Adrenal gland (tissue), 12 donors: ENCODE results near the gene LAMTOR5. TPM values are rescaled to one million over a fixed set of nuclear protein-coding genes. Genes with fewer than 3 reads are reported as not detected.
"Not testable (repeated sequence)": the region's sequence is repeated elsewhere in the genome, so short reads cannot be mapped to it uniquely, and the experiment has no call there.

Experiments
- DNase-seq, 7 donors: peaks; one replicate each; pipeline ENCODE4 v3.0.0-alpha.2; 2019 to 2020
- H3K27ac ChIP-seq, 5 donors: fragments of 200-600 bp; sonication (generic) in 4 of 5; 1 replicate in 3 of 5; 2 replicates in 2 of 5; pipeline versions ENCODE4 v1.5.1 to v1.8.0; 2016 to 2020; ENCODE audit warnings: mild to moderate bottlenecking in 1 of 5
- H3K27me3 ChIP-seq: fragments of 200-600 bp; 2 replicates; pipeline ENCODE4 v1.8.0; 2021
- H3K36me3 ChIP-seq, 2 donors: fragments of 200-600 bp; replicated peaks in 1 of 2; 1 replicate in 1 of 2; 2 replicates in 1 of 2; pipeline versions ENCODE4 v1.5.1 to v1.8.0; 2018 to 2022
- H3K4me1 ChIP-seq, 2 donors: fragments of 200-600 bp; replicated peaks in 1 of 2; 1 replicate in 1 of 2; 2 replicates in 1 of 2; pipeline versions ENCODE4 v1.5.1 to v1.8.0; 2018 to 2021
- H3K4me3 ChIP-seq, 4 donors: fragments of 200-600 bp; sonication (generic) in 3 of 4; one replicate each; pipeline ENCODE4 v1.5.1; 2016 to 2018
- H3K9me3 ChIP-seq, 3 donors: fragments of 200-600 bp; sonication (generic) in 1 of 3; replicated peaks in 1 of 3; 1 replicate in 2 of 3; 2 replicates in 1 of 3; pipeline versions ENCODE4 v1.5.1 to v1.8.0; 2016 to 2021
- CTCF ChIP-seq, 6 experiments: fragments of 450-650 bp in 4 of 6; fragments of 200-600 bp in 2 of 6; sonication (generic) in 1 of 6; IDR thresholded peaks; 1 replicate in 5 of 6; 2 replicates in 1 of 6; pipeline versions ENCODE4 v1.5.1 to v1.8.0; 2016 to 2021; ENCODE audit warnings: antibody characterized with exemption in 6 of 6, mild to moderate bottlenecking in 2 of 6, moderate library complexity in 1 of 6
- POLR2A ChIP-seq, 2 donors: fragments of 450-650 bp; IDR thresholded peaks; one replicate each; pipeline ENCODE4 v1.6.1; 2017; ENCODE audit warnings: antibody characterized with exemption in 2 of 2, mild to moderate bottlenecking in 2 of 2, moderate library complexity in 1 of 2
- WGBS, 4 donors: extraction: QIAGEN DNeasy Blood & Tissue Kit in 2 of 4; methylation state at CpG; one replicate each; pipeline versions ENCODE4 v1.1.5 to v1.1.7; 2013 to 2017; 5-methylcytosine and 5-hydroxymethylcytosine counted together
- intact Hi-C, 2 donors: fragments of 100-400 bp; cut with DNase I; formaldehyde crosslinking; loops; one replicate each; pipeline versions ENCODE4 v1.14.1 to v1.15.0; 2022 to 2023
- polyA plus RNA-seq, 3 donors: library from polyadenylated mRNA; stranded (reverse); fragments of 200-250 nt in 2 of 3; fragments of 350-450 nt in 1 of 3; fragmentation: Illumina TruSeq in 1 of 3; extraction: RNeasy Lipid Tissue Mini Kit (QIAGEN cat#74804) in 1 of 3; gene quantifications; one replicate each; pipeline ENCODE4 v1.2.3, GENCODE V29; 2013 to 2014
- total RNA-seq, 9 donors: library from RNA; depleted of rRNA in 4 of 9; stranded (reverse); fragments of >200 nt in 4 of 9; fragments of 120-200 nt in 1 of 9; fragmentation: NEBNext Ultra II Directional in 1 of 9; extraction: Animal tissue kit (Norgen Biotek cat#: 25700) in 1 of 9; gene quantifications; one replicate each; pipeline versions ENCODE4 v1.1.0 to v1.2.4, GENCODE V29; 2013 to 2023
- donor health status: healthy with polysubstance abuse.
- donor health status: Bipolar disorder and iron deficiency.
- donor health status: DM: yes; HTN: yes; CAD: no.
- donor health status: DM: no; HTN: no; CAD: no.
- donor health status: DM: no; HTN: no; CAD: no.
- donor health status: DM: yes; HTN: yes; CAD: no.

The LAMTOR5 gene
- total and polyA plus RNA-seq, 12 donors: 81.3 to 299 (median 141) TPM

DNA sequence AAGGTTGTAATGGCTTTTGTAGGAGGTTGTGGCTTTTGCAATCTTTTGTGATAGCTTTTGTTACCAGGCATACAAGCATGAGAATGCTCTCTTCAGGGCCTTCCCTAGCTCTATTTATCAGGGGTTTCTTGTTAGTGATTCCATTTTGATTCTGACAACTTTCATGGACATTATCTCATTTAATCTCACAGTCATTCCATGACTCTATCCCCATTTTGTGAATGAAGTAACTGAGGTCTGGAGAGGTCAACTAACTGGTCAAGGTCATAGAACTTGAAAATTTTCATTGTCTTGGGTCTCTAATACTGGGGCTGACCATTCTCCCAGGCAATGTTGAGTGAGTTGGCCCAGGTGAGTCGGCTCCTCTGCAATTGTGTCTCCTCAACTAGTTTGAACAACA lies 11.2 kb upstream of the LAMTOR5 start:
- Histone ChIP-seq H3K36me3 (no peaks in the 10 kb centered on the region), H3K27ac (no peak overlapping the region), H3K27me3 (no peaks in the 10 kb centered on the region), H3K4me3 (no peak overlapping the region), H3K9me3 (no peaks in the 10 kb centered on the region), H3K4me1 (peaks cover 0 to 7% of the 10 kb centered on the region in 2 donors)
- 80 to 100% (median 90%) methylated on average over 1 of the region's 1 CpG for WGBS, 4 donors
- intact Hi-C loops: loop anchor here in 1 of 2 donors (10.0 kb wide), 1 partner anchor 76 kb away; no protein-coding TSS in a partner anchor
- TF ChIP-seq POLR2A (IDR thresholded peaks at IDR 0.05): no peak
- TF ChIP-seq CTCF (IDR thresholded peaks at IDR 0.05): no peak
- DNase-seq: no peak

DNA sequence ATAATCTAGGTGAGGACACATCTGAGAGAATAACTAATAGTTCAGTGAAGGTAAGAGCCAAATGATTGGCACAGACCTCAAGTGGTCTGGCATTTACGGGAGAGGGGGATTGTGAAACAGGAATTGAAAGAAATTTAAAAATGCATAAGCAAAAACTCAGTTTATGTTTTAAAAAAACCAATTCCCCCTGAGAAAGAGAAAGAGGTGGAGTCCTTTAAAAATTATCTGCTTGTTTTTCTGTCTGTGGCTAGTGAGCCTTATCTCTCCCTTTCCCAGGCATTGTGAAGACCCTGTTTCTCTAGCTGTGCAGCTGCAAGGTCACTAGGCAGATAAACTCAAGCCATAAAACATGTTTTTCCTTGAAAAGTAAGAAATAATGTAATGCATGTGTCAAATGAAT lies 5.6 kb upstream of the LAMTOR5 start:
- not testable (repeated sequence) for DNase-seq, H3K4me3 ChIP-seq, H3K4me1 ChIP-seq, H3K27me3 ChIP-seq, H3K9me3 ChIP-seq, H3K36me3 ChIP-seq
- peak overlapping the region in 1 of 5 donors; percentile 46 for H3K27ac ChIP-seq
- WGBS, 4 donors: 30 to 42% (median 37%) methylated on average over 1 of the region's 1 CpG
- intact Hi-C loops: loop anchor here (5.0 to 10.0 kb wide), 2 partner anchors 49 to 82 kb away; no protein-coding TSS in a partner anchor

- peaks cover 0 to 8% of the 10 kb centered on the region in 2 donors for H3K4me1 ChIP-seq
- H3K27me3 ChIP-seq: no peaks in the 10 kb centered on the region
- no peaks in the 10 kb centered on the region for H3K36me3 ChIP-seq
- TF ChIP-seq POLR2A (IDR thresholded peaks at IDR 0.05) (no peak), CTCF (IDR thresholded peaks at IDR 0.05) (peak; percentile 79 to 97 (median 91))
- H3K27ac ChIP-seq: peak overlapping the region in 2 of 5 donors; percentile 4 to 46
- no peak overlapping the region for H3K4me3 ChIP-seq
- DNase-seq: peak; percentile 78 to 93 (median 87)
- H3K9me3 ChIP-seq: no peaks in the 10 kb centered on the region
- 11 to 20% (median 15%) methylated on average over 4 of the region's 4 CpGs for WGBS, 4 donors
- intact Hi-C loops: loop anchor here (5.0 to 10.0 kb wide), 2 partner anchors 50 to 82 kb away; no protein-coding TSS in a partner anchor
Observed at GRCh38 chr1:110412576-110412975, 5.1 kb upstream of the LAMTOR5 start.

DNA sequence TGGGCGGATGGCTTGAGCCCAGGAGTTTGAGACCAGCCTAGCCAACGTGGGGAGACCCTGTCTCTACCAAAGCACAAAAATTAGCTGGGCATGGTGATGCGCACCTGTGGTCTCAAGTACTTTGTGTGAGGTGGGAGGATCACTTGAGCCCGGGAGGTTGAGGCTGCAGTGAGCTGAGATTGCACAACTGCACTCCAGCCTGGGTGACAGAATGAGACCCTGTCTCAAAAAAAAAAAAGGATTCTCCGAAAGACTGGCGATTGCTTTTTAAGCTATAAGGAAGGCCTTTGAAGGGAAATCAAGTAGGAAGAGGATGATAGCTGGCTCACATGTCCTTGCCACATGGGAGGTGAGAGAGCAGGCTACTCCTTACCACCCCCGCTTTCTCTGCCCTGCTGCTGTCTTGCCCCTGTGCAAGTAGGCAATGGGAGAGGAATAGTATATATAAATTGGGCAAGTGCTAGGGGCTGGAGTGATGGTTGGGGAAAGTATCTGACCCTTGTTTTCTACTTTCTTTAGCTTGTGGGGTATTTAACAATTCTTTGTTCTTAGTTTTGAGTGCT lies 3.8 kb upstream of the LAMTOR5 start:
- Histone ChIP-seq H3K36me3 (no peaks in the 10 kb centered on the region), H3K4me1 (peaks cover 0 to 13% of the 10 kb centered on the region in 2 donors), H3K4me3 (no peak overlapping the region), H3K9me3 (no peaks in the 10 kb centered on the region), H3K27ac (no peak overlapping the region), H3K27me3 (no peaks in the 10 kb centered on the region)
- intact Hi-C loops: loop anchor here (2.0 to 10.0 kb wide), 3 partner anchors 50 to 84 kb away; no protein-coding TSS in a partner anchor
- TF ChIP-seq CTCF (IDR thresholded peaks at IDR 0.05): no peak
- no peak for DNase-seq
- WGBS, 4 donors: 81 to 89% (median 86%) methylated on average over 5 to 7 of the region's 7 CpGs

GRCh38 chr1:110409316-110409715 lies 1.8 kb upstream of the LAMTOR5 start:
- H3K4me3 ChIP-seq: no peak overlapping the region
- TF ChIP-seq CTCF (IDR thresholded peaks at IDR 0.05): no peak
- no peak for TF ChIP-seq POLR2A (IDR thresholded peaks at IDR 0.05)
- H3K27ac ChIP-seq: no peak overlapping the region
- no peaks in the 10 kb centered on the region for H3K9me3 ChIP-seq
- no peaks in the 10 kb centered on the region for H3K27me3 ChIP-seq
- WGBS, 4 donors: 93 to 99% (median 94%) methylated on average over 6 of the region's 6 CpGs
- intact Hi-C loops: loop anchor here (10.0 kb wide), 1 partner anchor 65 kb away; no protein-coding TSS in a partner anchor
- peaks cover 0 to 15% of the 10 kb centered on the region in 2 donors for H3K36me3 ChIP-seq
- DNase-seq: no peak
- peaks cover 0 to 20% of the 10 kb centered on the region in 2 donors for H3K4me1 ChIP-seq
